GM13976 (cell line): ENCODE measurements around the gene HIVEP3.

Source experiments
- DNase-seq: peaks from one replicate; pipeline ENCODE4 v3.0.0; 2012; ENCODE audit warnings: low spot score
- in situ Hi-C: fragments of 300-500 bp; cut with MboI; formaldehyde crosslinking; loops from one replicate; pipeline ENCODE4 v1.12.0; 2022; ENCODE audit warnings: low sequenced_read_pairs, mixed read lengths, inconsistent platforms; ENCODE audit not compliant: unreplicated experiment
- TF ChIP-seq, protein P1 (sequence below): IDR thresholded peaks from 2 replicates; pipeline ENCODE4 v1.5.1; 2012; ENCODE audit warnings: borderline replicate concordance, mild to moderate bottlenecking; ENCODE audit not compliant: insufficient read depth; ENCODE audit errors: extremely low read depth, missing control alignments, control extremely low read depth

The HIVEP3 gene

GRCh38 chr1:41621256-41621655 is 297.5 kb downstream of the HIVEP3 start:
- TF ChIP-seq, protein P1, sequence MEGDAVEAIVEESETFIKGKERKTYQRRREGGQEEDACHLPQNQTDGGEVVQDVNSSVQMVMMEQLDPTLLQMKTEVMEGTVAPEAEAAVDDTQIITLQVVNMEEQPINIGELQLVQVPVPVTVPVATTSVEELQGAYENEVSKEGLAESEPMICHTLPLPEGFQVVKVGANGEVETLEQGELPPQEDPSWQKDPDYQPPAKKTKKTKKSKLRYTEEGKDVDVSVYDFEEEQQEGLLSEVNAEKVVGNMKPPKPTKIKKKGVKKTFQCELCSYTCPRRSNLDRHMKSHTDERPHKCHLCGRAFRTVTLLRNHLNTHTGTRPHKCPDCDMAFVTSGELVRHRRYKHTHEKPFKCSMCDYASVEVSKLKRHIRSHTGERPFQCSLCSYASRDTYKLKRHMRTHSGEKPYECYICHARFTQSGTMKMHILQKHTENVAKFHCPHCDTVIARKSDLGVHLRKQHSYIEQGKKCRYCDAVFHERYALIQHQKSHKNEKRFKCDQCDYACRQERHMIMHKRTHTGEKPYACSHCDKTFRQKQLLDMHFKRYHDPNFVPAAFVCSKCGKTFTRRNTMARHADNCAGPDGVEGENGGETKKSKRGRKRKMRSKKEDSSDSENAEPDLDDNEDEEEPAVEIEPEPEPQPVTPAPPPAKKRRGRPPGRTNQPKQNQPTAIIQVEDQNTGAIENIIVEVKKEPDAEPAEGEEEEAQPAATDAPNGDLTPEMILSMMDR: no peak
- DNase-seq: no peak
- in situ Hi-C loops: no loop called here

GRCh38 chr1:41620365-41621169 is 298.2 kb downstream of the HIVEP3 start:
- TF ChIP-seq, protein P1: no peak
- in situ Hi-C loops: no loop called here
- DNase-seq: no peak

GRCh38 chr1:41619511-41620364 is 299.0 kb downstream of the HIVEP3 start:
- no peak for DNase-seq
- TF ChIP-seq, protein P1: no peak
- in situ Hi-C loops: no loop called here

DNA sequence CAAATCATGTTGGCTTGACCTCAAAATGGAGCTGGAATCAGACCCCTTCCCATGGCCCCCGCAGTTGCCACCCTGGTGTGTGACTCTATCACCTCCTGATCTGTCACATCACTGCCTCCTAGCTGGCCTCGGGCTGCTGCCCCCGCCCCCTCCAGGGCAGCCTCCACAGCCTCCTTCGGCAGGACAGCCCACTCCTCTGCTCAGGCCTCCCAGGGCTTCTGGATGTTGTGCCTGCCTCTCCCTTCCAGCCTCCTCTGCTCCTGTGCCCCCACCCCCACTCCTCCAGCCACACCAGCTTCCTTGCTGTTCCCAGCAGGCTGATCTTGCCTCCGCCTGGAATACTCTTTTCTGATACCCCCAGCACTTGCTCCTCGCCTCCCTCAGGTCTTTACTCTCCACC is 299.9 kb downstream of the HIVEP3 start:
- in situ Hi-C loops: no loop called here
- TF ChIP-seq, protein P1: no peak
- DNase-seq: no peak

DNA sequence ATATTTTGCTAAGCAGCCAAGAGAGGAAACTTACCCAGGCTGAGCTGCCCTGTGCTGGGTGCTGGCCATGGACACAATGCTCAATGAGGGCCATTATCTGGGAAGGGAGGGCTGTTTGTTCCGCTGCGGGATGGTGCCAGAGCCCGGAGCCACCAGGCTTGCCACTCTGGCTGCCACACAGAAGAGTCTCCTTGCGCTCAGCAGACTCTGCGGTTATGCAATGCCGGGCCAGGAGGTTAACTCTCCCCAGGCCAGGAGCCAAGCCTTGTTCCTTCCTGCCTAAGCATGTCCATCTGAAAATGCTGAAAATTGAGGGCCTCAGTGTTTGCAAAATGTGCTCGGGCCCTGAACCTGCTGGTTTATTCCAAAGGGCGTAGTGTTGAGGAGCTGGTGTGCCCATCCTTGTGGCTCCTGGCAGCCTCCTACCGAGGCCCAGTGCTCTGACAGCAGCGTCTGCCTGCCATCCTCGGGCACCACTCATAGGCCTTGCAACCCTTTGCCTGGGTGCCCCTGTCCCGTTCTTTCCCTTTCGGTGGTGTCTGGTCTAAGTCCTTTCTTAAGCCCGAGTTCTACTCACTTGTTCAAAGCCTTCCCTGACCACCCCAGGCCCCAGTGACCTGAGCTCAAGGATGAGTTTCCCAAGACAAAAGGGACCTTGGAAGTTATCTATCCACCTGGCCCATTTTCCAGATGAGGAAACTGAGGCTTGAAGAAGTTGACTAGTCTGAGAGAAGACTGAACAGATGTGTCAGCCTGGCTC is 300.5 kb downstream of the HIVEP3 start:
- TF ChIP-seq, protein P1: no peak
- no peak for DNase-seq
- in situ Hi-C loops: no loop called here

GRCh38 chr1:41617336-41617735 is 301.4 kb downstream of the HIVEP3 start:
- TF ChIP-seq, protein P1: no peak
- DNase-seq: no peak
- in situ Hi-C loops: no loop called here
